Measurements from ENCODE around the gene TSFM.

TSFM gene

GRCh38 chr12:57782608-57783465 lies at the start of gene TSFM:
TSS of gene TSFM (plus strand) at chr12:57782787. CDS start at chr12:57782802, 15 bp downstream.
- DNase-seq (ENCODE audit: low read depth in 2 of 2) = peak; percentile 94 to 97

GRCh38 chr12:57733928-57734327 lies 48.7 kb upstream of the TSFM start:
- no peak for DNase-seq (ENCODE audit: low read depth in 2 of 2)

DNA sequence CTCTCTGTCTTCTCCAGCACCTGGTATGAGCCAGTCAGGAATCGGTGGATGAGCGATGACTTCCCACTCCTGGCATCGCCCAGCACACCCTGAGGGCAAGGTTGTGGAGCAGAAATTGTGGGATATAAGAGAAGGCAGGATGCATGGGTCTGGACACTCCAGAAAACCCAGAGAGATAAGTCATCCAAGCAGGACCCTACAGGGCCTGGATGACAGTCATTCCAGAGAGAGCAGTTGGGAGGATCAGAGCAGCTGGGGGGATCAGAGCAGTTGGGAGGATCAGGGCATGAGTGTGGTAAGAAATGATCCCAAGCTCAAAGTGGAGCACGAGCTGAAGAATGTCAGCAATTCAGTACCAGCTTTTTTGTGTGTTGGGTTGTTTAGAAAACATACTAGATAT lies 48.0 kb upstream of the TSFM start:
- no peak for DNase-seq (ENCODE audit: low read depth in 2 of 2)

GRCh38 chr12:57735198-57735855 lies 47.3 kb upstream of the TSFM start:
- DNase-seq (ENCODE audit: low read depth in 2 of 2) = no peak

DNA sequence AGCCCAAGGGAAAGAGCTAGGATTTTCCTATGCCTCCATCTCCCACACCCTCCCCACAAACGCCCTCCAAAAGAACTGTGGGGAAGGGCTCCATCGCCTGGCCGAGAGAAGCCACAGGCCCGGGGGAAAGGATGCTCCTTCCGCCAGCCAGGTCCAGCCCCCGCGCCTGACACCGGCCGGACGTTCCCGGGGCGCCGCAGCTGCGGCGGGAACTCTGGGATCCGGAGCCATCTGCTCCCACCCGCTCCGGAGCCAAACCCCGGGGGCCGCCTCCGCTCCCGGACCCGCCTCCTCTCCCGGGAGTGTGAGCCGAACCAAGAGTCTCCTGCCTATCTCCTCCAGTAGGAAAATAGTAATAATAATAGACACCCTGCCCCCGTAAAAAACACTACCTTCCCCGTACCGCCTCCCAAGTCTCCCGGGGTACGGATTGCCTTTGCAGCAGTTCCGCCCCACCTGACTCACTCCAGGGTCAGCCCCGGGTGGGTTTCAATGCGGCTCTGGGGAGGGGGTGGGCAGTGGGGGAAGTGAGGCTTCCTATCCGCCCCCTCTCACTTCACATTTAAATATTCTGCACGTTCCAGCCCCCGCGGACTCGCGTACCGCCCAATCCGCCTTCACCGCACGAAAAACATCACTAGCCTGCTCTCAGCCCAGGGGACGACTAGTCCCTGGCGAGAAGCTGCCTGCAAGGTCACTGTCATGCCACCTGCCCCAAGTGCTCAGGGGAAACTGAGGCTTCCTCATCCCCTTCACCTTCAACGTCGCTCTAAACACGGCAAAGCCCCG lies 46.4 kb upstream of the TSFM start:
- DNase-seq (ENCODE audit: low read depth in 2 of 2) = no peak

- no peak for DNase-seq (ENCODE audit: low read depth in 2 of 2)
These were observed 45.7 kb upstream of the TSFM start for GRCh38 chr12:57736741-57737466.

GRCh38 chr12:57737467-57738460 lies 44.8 kb upstream of the TSFM start:
- no peak for DNase-seq (ENCODE audit: low read depth in 2 of 2)

GRCh38 chr12:57738661-57739237 lies 43.8 kb upstream of the TSFM start, which contains the start of gene AGAP2:
TSS of gene AGAP2 (minus strand) at chr12:57738742. CDS start at chr12:57738246, 496 bp downstream.
- no peak for DNase-seq (ENCODE audit: low read depth in 2 of 2)

DNA sequence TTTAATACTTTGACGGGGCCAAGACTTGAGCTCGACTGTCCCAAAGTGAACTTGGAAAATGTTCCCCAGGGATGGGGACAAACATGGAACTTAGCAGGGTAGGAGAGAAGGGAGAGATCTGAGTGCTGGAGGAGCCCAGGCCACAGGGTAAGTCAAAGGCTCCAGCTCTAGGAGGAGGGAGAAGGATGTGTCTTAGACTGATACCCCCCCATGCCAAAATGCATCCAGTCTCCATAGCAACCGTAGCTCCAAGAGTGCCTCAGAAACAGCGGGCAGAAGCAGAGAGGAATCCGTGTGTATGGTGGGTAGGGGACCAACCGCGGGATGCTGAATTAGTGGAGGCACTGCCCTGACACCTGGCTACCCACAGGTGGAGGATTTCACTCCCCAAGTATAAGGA lies 43.2 kb upstream of the TSFM start:
- no peak for DNase-seq (ENCODE audit: low read depth in 2 of 2)

DNA sequence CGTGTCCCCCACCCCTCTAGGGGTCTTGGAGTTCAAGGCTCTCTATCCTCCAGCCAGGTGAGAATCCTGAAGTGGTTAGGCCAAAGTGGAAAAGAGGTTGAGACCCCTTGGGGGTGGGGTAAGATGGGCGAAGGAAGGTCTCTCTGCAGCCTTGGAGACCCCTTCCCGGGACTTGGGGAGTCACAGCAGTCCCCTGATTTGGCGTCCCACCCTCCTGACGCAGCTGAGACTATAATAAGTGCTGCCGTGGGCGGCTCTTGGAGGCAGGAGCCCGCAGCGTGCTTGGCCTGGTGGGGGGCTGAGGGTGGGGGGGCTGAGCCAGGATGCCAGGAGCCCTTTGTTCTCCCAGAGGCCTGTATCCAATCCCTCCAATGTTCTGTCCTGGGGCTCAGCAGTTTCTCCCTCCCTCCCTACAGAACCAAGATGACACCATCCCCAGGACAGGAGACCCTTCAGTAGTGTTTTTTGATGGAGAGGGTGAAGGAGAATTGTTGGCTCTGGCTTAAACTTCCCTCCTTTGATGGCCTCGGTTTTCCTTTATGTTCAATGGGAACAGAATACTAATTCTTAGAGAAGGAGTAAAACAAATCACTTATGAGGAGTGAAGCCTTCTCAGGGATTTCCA lies 42.6 kb upstream of the TSFM start:
- no peak for DNase-seq (ENCODE audit: low read depth in 2 of 2)

GRCh38 chr12:57740656-57741412 lies 41.8 kb upstream of the TSFM start:
- DNase-seq (ENCODE audit: low read depth in 2 of 2) = peak; percentile 50 to 69

- DNase-seq (ENCODE audit: low read depth in 2 of 2) = no peak
These were observed 41.2 kb upstream of the TSFM start for GRCh38 chr12:57741413-57741789.

DNA sequence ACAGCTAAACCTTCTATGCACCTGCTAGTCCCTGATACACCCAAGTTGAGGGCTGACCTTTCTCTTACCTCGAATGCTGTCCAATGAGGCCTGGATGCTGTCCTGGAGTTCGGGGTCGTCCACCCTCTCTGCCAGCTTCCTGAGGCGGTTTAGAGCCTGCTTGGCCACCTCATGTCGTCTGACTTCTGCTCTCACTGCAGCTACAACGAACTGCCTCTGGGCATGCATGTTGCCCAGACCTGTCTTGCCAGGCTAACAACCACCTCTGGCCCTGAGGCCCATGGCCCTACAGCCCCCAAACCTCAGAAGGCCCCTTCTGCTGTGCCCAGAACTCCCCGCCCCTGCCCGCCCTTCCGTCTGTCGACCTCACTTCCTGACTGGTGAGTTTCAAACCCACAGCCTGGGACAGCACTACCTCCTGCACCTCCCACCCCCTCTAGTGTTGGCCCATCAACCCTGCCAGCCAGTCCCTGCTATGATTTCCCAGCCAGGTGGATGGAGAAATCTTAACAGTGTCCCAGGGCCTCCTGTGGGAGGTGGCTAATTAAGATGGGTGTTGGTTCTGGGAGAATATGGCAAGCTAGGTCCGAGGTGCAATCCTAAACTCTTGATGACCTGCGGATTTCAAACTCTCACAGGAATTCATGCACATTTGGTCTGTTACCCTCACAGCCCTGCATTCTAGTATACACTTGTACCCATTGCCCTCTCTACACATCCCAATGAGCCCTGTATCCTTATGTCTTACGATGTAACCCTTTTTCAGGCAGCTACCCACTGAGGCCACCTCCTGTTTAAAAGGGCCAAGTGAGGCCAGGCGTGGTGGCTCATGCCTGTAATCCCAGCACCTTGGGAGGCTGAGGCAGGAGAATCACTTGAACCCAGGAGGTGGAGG lies 40.5 kb upstream of the TSFM start:
- peak; percentile 51 to 76 for DNase-seq (ENCODE audit: low read depth in 2 of 2)

GRCh38 chr12:57743769-57744168 lies 38.8 kb upstream of the TSFM start:
- DNase-seq (ENCODE audit: low read depth in 2 of 2) = no peak

- DNase-seq (ENCODE audit: low read depth in 2 of 2) = peak; percentile 45 to 61
These were observed 38.3 kb upstream of the TSFM start for GRCh38 chr12:57744194-57744776.

GRCh38 chr12:57744777-57745484 lies 37.7 kb upstream of the TSFM start, which contains the start of gene TSPAN31:
TSS of gene TSPAN31 (plus strand) at chr12:57745039. CDS start at chr12:57745155, 116 bp downstream.
- peak; percentile 91 to 94 for DNase-seq (ENCODE audit: low read depth in 2 of 2)

- no peak for DNase-seq (ENCODE audit: low read depth in 2 of 2)
These were observed 37.1 kb upstream of the TSFM start for GRCh38 chr12:57745485-57745881.

Measured in stimulated activated CD4-positive, alpha-beta T cell treated with anti-CD3 and anti-CD28 coated beads, Interleukin-12 subunit alpha, Interleukin-12 subunit beta, amount 100 ng/mL, for 24 hours (primary cell).